BE2C (cell line): Measurements from ENCODE around the gene APH1B.

ENCODE experiments used
- DNase-seq: peaks from one replicate; pipeline ENCODE4 v3.0.0-alpha.2; 2020
- H3K27me3 ChIP-seq: fragments of 250-450 bp; sonication (Bioruptor Pico); 2 replicates; pipeline ENCODE4 v1.5.1; 2020; ENCODE audit warnings: mild to moderate bottlenecking
- H3K36me3 ChIP-seq: fragments of 250-450 bp; sonication (Bioruptor Pico); 2 replicates; pipeline ENCODE4 v1.5.1; 2020; ENCODE audit warnings: mild to moderate bottlenecking
- H3K4me1 ChIP-seq: fragments of 250-450 bp; sonication (Bioruptor Pico); 2 replicates; pipeline ENCODE4 v1.5.1; 2020
- H3K4me3 ChIP-seq: 2 replicates; pipeline ENCODE4 v1.5.1; 2011; ENCODE audit warnings: low read depth, low read length
- H3K9me3 ChIP-seq: fragments of 250-450 bp; sonication (Bioruptor Pico); 2 replicates; pipeline ENCODE4 v1.5.1; 2020
- TF ChIP-seq, protein P1 (sequence below): IDR thresholded peaks from 2 replicates; pipeline ENCODE4 v1.5.1; 2012; ENCODE audit warnings: mild to moderate bottlenecking, low read depth, low read length

The APH1B gene

DNA sequence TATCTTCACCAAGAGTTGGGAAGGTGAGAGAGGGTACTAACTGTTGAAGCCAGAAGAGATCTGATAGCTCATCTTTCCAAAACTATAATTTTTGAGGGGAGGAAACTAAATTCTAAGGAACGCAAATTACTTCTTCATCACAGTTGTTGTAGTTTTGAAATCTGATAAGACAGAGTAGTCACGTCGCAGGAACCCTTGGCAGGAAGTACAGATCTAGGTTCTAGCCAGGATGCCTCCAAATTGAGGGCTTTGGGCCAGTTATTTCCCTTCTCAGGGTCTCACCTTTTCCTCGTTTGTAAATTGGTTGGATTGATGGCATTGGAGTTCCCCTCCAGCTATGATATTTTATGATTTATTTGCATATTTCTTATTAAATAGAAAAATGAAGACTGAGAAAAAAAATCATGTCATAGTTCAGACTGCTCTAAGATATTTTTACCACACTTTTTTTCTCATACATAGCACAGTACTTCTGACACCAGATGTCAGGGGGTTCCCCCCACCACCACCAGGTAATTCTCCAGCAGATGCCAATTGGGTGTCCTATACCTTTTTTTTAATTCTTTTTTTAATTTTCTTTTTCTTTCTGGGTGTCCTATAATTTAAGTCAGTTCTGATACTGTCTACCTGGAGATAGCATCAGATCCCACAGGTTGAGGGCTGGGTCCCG, 32.3 kb upstream of the APH1B start:
- Histone ChIP-seq H3K9me3 (no peaks in the 10 kb centered on the region), H3K4me3 (no peak overlapping the region), H3K36me3 (no peaks in the 10 kb centered on the region), H3K4me1 (no peaks in the 10 kb centered on the region), H3K27me3 (no peaks in the 10 kb centered on the region)
- DNase-seq: no peak
- TF ChIP-seq, protein P1, sequence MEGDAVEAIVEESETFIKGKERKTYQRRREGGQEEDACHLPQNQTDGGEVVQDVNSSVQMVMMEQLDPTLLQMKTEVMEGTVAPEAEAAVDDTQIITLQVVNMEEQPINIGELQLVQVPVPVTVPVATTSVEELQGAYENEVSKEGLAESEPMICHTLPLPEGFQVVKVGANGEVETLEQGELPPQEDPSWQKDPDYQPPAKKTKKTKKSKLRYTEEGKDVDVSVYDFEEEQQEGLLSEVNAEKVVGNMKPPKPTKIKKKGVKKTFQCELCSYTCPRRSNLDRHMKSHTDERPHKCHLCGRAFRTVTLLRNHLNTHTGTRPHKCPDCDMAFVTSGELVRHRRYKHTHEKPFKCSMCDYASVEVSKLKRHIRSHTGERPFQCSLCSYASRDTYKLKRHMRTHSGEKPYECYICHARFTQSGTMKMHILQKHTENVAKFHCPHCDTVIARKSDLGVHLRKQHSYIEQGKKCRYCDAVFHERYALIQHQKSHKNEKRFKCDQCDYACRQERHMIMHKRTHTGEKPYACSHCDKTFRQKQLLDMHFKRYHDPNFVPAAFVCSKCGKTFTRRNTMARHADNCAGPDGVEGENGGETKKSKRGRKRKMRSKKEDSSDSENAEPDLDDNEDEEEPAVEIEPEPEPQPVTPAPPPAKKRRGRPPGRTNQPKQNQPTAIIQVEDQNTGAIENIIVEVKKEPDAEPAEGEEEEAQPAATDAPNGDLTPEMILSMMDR: no peak

DNA sequence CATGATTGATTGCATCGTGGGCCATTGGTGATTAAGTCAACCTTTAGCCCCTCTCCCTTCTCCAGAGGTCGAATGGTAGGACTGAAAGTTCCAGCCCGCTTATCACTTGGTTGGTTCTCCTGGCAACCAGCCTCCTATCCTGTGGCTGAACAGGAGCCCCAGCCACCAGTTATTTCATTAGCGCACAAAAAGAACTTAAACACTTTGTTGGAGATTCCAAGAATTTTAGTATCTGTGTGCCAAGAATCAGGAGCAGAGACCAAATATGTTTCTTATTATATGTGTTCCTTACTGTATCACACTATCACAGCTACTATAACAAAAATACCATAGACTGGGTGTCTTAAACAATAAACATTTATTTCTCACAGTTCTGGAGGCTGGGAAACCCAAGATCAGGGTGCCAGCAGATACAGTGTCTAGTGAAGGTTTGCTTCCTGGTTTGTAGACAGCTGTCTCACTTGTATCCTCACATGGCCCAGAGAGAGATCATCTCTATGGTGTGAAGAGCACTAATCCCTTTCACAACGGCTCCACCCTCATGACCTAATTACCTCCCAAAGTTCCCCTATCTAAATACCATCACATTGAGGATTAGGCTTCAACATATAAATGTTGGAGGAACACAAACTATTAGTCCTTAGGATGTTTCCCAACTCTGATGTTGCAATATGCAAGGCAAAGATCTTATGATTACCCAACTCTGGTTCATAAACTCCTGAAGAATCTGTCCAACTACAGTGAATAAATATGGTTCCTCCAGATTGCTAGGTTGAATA, 30.5 kb upstream of the APH1B start:
- Histone ChIP-seq H3K36me3 (no peaks in the 10 kb centered on the region), H3K4me3 (no peak overlapping the region), H3K9me3 (no peaks in the 10 kb centered on the region), H3K4me1 (no peaks in the 10 kb centered on the region), H3K27me3 (no peaks in the 10 kb centered on the region)
- DNase-seq: no peak
- TF ChIP-seq, protein P1: no peak

DNA sequence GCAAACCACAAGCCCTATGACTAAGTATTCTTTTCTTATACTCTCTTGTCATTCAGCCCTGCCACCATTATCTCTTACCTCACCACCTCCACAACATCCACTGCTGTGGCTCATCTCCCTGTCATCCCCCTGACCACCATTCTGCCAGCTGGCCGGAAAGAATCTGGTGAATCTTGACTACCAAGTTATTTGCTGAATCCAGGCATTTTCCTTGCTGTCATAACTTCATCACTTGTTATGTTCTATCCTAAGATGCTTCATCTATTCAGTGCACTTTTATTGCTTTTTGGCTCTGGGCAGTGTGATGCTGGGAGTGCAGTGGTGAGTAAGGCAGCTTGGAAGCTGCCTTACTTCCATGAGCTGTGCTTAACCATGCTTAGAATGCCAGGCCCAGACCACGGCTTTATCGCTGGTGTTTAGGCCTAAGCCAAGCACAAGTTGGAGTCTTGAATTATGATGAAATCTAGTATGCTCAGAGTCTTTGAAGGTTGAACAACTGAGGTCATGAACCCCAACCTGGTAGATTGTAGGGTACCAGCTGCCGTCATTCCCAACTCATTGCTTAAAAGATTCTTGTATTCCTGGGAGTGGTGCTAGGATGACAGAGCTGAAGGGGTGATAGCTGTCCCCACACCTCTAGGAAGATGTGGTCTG, 27.0 kb upstream of the APH1B start:
- Histone ChIP-seq H3K4me3 (no peak overlapping the region), H3K27me3 (no peaks in the 10 kb centered on the region), H3K36me3 (no peaks in the 10 kb centered on the region), H3K9me3 (no peaks in the 10 kb centered on the region), H3K4me1 (no peaks in the 10 kb centered on the region; the same call in 1 of the 2 replicates)
- TF ChIP-seq, protein P1: no peak
- DNase-seq: no peak

DNA sequence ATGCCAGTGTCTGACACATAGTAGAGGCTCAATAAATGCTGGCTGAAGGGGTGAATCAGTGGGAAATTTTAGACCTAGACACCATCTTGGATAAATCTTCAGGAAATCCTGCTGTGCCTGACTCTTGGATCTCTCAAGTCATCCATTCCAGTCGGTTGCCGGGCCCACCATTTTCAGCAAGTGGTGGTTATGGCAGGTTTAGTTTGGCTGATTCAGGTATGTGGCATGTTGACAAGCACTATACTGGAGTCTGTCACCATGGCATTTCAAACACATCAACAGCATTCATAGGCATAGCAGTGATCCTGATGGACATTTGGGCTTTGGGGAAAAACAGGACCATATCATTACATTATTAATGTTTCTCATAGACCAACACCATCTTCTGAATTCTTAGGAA, 25.7 kb upstream of the APH1B start:
- Histone ChIP-seq H3K36me3 (no peaks in the 10 kb centered on the region), H3K27me3 (no peaks in the 10 kb centered on the region), H3K4me1 (no peaks in the 10 kb centered on the region; the same call in 1 of the 2 replicates), H3K9me3 (no peaks in the 10 kb centered on the region), H3K4me3 (no peak overlapping the region)
- TF ChIP-seq, protein P1: no peak
- DNase-seq: no peak

DNA sequence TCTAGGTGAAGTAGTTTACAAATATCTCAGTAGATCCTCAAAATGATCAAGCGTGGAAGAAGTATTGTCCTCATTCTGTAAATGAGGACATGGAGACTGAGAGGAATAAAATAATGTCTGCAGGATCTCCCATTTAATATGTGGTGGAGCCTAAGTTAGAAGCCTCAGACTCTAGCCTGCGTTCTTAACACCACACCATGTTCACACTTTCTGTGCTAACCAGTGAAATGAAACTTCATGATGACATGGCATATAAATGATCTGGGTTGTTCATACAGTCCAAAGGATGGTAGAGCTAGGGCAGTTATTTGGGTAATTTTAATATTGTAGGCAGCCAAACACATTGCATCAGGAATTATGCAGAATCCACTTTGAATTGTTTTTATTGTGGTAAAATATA, 25.1 kb upstream of the APH1B start:
- DNase-seq: no peak
- Histone ChIP-seq H3K36me3 (no peaks in the 10 kb centered on the region), H3K4me3 (no peak overlapping the region), H3K4me1 (no peaks in the 10 kb centered on the region; the same call in 1 of the 2 replicates), H3K9me3 (no peaks in the 10 kb centered on the region), H3K27me3 (no peaks in the 10 kb centered on the region)
- TF ChIP-seq, protein P1: no peak
